Nephron (organoid): ENCODE measurements around the gene ICE2.

Experiments used
- H3K27ac Mint-ChIP-seq, 3 experiments: 2 replicates each; pipeline ENCODE4 v1.8.0; 2020; ENCODE audit warnings: mixed read lengths in 3 of 3, mild to moderate bottlenecking in 2 of 3, moderate library complexity in 1 of 3
- H3K27me3 Mint-ChIP-seq: 2 replicates; pipeline ENCODE4 v1.8.0; 2021; ENCODE audit warnings: low read depth, mild to moderate bottlenecking, moderate library complexity, mixed read lengths
- H3K36me3 Mint-ChIP-seq: 2 replicates; pipeline ENCODE4 v1.8.0; 2020; ENCODE audit warnings: low read depth, mixed read lengths
- H3K4me1 Mint-ChIP-seq: 2 replicates; pipeline ENCODE4 v1.8.0; 2020; ENCODE audit warnings: mixed read lengths
- H3K4me3 Mint-ChIP-seq, 3 experiments: 2 replicates each; pipeline ENCODE4 v1.8.0; 2020; ENCODE audit warnings: mild to moderate bottlenecking in 3 of 3, mixed read lengths in 3 of 3, moderate library complexity in 2 of 3
- H3K9me3 Mint-ChIP-seq: 2 replicates; pipeline ENCODE4 v1.8.0; 2020; ENCODE audit warnings: mixed read lengths
- CTCF ChIP-seq, 3 experiments: fragments of 200-600 bp; sonication (generic); IDR thresholded peaks; one replicate each; pipeline ENCODE4 v1.5.0; 2021; ENCODE audit warnings: antibody characterized with exemption in 3 of 3; ENCODE audit not compliant: unreplicated experiment in 3 of 3

ICE2 gene

GRCh38 chr15:60477916-60478565 is 901 bp downstream of the ICE2 start:
- Mint-ChIP-seq H3K27me3 (no peaks in the 10 kb centered on the region), H3K9me3 (no peaks in the 10 kb centered on the region), H3K4me1 (peaks cover 47% of the 10 kb centered on the region), H3K36me3 (peaks cover 13% of the 10 kb centered on the region), H3K4me3 (peak overlapping the region; percentile 95 to 96 (median 96)), H3K27ac (peak overlapping the region; percentile 99 to 100 (median 99))
- TF ChIP-seq CTCF (IDR thresholded peaks at IDR 0.05; ENCODE audit: unreplicated experiment in 3 of 3), result no peak

- peaks cover 47% of the 10 kb centered on the region for H3K4me1 Mint-ChIP-seq
- TF ChIP-seq CTCF (IDR thresholded peaks at IDR 0.05; ENCODE audit: unreplicated experiment in 3 of 3), result no peak
- H3K27ac Mint-ChIP-seq, result peak overlapping the region; percentile 99 to 100 (median 99)
- peaks cover 19% of the 10 kb centered on the region for H3K36me3 Mint-ChIP-seq
- H3K27me3 Mint-ChIP-seq, result no peaks in the 10 kb centered on the region
- no peaks in the 10 kb centered on the region for H3K9me3 Mint-ChIP-seq
- H3K4me3 Mint-ChIP-seq, result peak overlapping the region; percentile 95 to 96 (median 96)
Measured at GRCh38 chr15:60477164-60477563, 1.8 kb downstream of the ICE2 start.

- H3K4me1 Mint-ChIP-seq, result peaks cover 47% of the 10 kb centered on the region
Measured at GRCh38 chr15:60476713-60477112, 2.2 kb downstream of the ICE2 start.

GRCh38 chr15:60473135-60473534 is 5.8 kb downstream of the ICE2 start:
- no peak overlapping the region for H3K27ac Mint-ChIP-seq
- peaks cover 41% of the 10 kb centered on the region for H3K4me1 Mint-ChIP-seq
- no peak for TF ChIP-seq CTCF (IDR thresholded peaks at IDR 0.05; ENCODE audit: unreplicated experiment in 3 of 3)
- peaks cover 38% of the 10 kb centered on the region for H3K36me3 Mint-ChIP-seq
- no peak overlapping the region for H3K4me3 Mint-ChIP-seq
- no peaks in the 10 kb centered on the region for H3K27me3 Mint-ChIP-seq
- H3K9me3 Mint-ChIP-seq, result no peaks in the 10 kb centered on the region

More at GRCh38 chr15:60476713-60477112, 2.2 kb downstream of the ICE2 start:
- peak overlapping the region; percentile 38 to 99 (median 57) for H3K27ac Mint-ChIP-seq
- peak overlapping the region; percentile 52 to 96 (median 95) for H3K4me3 Mint-ChIP-seq
- no peak for TF ChIP-seq CTCF (IDR thresholded peaks at IDR 0.05; ENCODE audit: unreplicated experiment in 3 of 3)
- H3K27me3 Mint-ChIP-seq, result no peaks in the 10 kb centered on the region
- no peaks in the 10 kb centered on the region for H3K9me3 Mint-ChIP-seq
- H3K36me3 Mint-ChIP-seq, result peaks cover 19% of the 10 kb centered on the region

GRCh38 chr15:60471314-60471713 is 7.6 kb downstream of the ICE2 start:
- Mint-ChIP-seq H3K27me3 (no peaks in the 10 kb centered on the region), H3K9me3 (no peaks in the 10 kb centered on the region), H3K4me3 (no peak overlapping the region), H3K27ac (peak overlapping the region; percentile 55 to 92 (median 81)), H3K36me3 (peaks cover 42% of the 10 kb centered on the region), H3K4me1 (peaks cover 23% of the 10 kb centered on the region)
- TF ChIP-seq CTCF (IDR thresholded peaks at IDR 0.05; ENCODE audit: unreplicated experiment in 3 of 3), result no peak
